ENCODE results near the gene MYO1G.

MYO1G gene

DNA sequence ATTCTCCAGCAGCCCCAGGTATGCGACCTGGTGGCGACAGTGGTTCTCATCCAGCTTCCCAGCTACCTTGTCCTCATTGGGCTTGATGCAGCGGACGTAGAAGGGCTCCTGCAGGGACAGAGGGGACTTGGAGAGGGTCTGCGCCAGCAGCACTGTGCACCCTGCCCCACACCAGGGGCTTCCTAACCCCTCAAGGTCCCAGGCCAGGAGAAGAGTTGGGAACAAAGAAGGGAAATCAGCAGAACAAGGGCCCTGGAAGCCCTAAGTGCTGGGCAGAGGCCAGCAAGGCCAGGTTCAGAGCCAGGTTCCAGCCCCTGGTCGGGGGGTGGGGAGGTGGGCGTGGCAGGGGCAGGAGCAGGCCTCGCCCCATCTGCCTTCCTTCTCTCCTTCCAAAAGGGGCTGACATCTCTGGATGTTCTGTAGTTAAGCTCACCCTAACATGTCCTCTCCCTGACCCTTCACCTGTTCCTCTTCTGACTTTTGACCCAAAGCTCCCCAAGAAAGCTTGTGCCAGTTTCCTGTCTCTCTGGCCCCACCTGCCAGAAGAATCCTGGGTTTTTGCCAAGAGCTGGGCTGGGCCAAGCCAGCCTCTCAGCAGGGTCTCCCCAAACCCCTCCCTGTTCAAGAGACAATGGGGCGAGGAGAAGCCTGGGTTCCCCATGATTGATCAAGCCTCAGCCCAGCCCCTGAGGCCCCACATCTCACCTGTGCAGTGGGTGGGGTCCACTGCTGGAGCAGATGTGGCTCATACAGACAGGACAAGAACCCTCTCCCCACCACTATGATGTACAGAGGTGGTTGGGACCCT, 11.9 kb downstream of the MYO1G start:
- DNase-seq (ENCODE audit: low spot score), result no peak

GRCh38 chr7:44965937-44966730, 12.7 kb downstream of the MYO1G start:
- DNase-seq (ENCODE audit: low spot score), result no peak

- DNase-seq (ENCODE audit: low spot score), result no peak
These were observed 13.3 kb downstream of the MYO1G start for GRCh38 chr7:44965441-44965903.

- no peak for DNase-seq (ENCODE audit: low spot score)
These were observed 13.9 kb downstream of the MYO1G start for GRCh38 chr7:44964831-44965440.

- no peak for DNase-seq (ENCODE audit: low spot score)
These were observed 14.4 kb downstream of the MYO1G start for GRCh38 chr7:44964384-44964830.

GRCh38 chr7:44963364-44964290, 15.2 kb downstream of the MYO1G start:
- no peak for DNase-seq (ENCODE audit: low spot score)

GRCh38 chr7:44962483-44963251, 16.1 kb downstream of the MYO1G start:
- peak; percentile 32 for DNase-seq (ENCODE audit: low spot score)

- no peak for DNase-seq (ENCODE audit: low spot score)
These were observed 16.9 kb downstream of the MYO1G start for GRCh38 chr7:44961844-44962482.

- DNase-seq (ENCODE audit: low spot score), result no peak
These were observed 18.7 kb downstream of the MYO1G start for GRCh38 chr7:44960011-44960580.

GRCh38 chr7:44959433-44959951, 19.3 kb downstream of the MYO1G start:
- DNase-seq (ENCODE audit: low spot score), result no peak

GRCh38 chr7:44958645-44959344, 20.0 kb downstream of the MYO1G start:
- no peak for DNase-seq (ENCODE audit: low spot score)

- no peak for DNase-seq (ENCODE audit: low spot score)
These were observed 22.6 kb downstream of the MYO1G start for GRCh38 chr7:44956157-44956766.

- DNase-seq (ENCODE audit: low spot score), result no peak
These were observed 23.1 kb downstream of the MYO1G start for GRCh38 chr7:44955733-44956132.

GRCh38 chr7:44953156-44953555, 25.7 kb downstream of the MYO1G start:
- DNase-seq (ENCODE audit: low spot score), result no peak

DNA sequence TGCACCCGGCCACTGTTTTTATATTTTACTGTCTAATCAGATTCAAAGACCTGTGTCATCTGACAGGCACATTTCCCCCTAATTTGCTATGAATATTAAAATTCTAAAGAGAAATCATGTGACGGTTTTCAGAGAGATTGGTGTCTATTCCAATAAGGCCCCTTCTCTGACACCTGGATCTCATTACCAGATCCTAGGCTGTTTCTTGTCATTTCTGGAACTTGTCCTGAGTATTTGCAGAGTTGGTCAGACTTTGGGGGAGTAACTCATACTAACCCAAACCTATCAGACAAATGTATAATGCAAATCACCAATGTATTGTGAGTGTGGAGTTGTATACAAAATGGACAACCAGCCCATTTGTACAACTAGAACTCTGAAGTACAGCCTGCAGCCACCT, 29.5 kb downstream of the MYO1G start:
- DNase-seq (ENCODE audit: low spot score), result no peak

DNA sequence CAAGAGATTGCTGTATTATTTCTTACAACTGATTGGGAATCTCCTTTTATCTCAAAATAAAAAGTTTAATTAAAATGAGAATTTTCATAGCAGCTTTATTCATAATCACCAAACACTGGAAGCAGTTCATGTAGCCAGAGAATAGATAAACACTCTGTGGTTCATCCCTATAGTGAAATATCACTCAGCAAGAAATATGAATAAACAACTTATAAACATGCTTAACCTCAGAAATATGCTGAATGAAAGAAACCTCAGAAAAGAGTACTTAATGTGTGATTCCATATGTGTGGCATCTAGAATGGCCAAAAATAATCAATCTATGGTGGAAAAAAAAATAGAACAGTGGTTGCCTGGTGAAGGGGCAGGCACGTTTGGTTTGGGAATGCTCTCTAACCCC, 33.3 kb downstream of the MYO1G start:
- DNase-seq (ENCODE audit: low spot score), result no peak

DNA sequence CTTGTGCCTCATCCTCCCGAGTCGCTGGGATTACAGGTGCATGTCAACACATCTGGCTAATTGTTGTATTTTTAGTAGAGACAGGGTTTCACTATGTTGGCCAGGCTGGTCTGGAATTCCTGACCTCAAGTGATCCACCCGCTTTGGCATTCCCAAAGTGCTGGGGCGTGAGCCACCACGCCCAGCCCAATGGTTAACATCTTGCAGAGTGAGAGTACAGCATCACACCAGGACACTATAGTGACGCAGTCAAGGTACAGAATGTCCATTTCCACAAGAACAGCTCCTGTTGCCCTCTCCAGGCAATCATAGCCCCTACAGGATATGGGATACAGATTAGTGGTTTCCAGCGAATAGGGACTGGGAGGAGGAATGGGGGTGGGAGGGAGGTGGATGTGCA, 34.0 kb downstream of the MYO1G start:
- no peak for DNase-seq (ENCODE audit: low spot score)

- no peak for DNase-seq (ENCODE audit: low spot score)
These were observed 35.2 kb downstream of the MYO1G start for GRCh38 chr7:44943631-44944030.

GRCh38 chr7:44937426-44937825, 41.4 kb downstream of the MYO1G start:
- DNase-seq (ENCODE audit: low spot score), result no peak
